Measurements from ENCODE around the gene NRM. TPM values are rescaled to one million over a fixed set of nuclear protein-coding genes. Genes with fewer than 3 reads are reported as not detected.

NRM gene
- polyA plus RNA-seq, 1 donor from 2014 or later = 7.1 TPM

DNA sequence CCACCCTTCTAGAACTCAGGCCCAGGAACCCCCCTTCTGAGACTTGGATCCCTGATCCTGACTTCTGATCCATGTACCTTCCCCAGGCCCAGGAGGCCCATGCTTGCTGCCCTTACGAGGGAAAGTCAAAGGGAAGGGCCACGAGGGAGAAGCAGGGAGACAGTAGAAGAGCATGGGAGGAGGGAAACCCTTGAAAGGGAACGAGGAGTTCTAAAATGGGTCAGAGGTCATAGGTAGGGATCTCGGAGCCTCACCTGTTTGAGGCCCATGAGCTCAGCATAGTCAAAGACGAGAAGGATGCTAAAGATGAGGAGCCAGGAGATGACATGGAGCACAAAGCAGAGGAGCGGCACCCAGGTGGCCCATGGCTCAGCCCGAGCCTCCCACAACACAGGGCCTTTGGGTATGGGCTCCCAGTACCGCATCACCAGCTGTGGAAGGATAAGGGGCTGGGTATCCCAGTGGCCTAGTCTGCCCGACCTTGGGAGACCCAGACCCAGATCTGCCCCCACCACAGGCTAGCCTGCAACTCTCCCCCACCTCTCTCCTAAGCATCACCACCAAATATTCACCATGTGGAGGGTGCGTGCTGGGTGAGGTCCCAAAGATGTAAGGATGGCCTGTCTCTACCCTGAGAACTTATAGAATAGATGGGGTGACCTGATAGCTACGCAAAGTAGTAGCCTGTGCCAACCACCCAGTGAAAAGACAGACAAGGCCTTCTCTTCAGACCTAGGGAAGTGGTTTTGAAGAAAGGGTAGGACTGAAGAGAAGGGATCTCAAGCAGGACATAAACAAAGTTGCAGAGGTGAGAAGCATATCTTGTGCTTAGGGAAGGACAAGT is 1.5 kb downstream of the NRM start:
- TF ChIP-seq MXI1 (conservative IDR thresholded peaks at IDR 0.05; ENCODE audit: poor library complexity, severe bottlenecking) (no peak), RAD21 (conservative IDR thresholded peaks at IDR 0.05) (no peak), EP300 (conservative IDR thresholded peaks at IDR 0.05; ENCODE audit: poor library complexity, severe bottlenecking) (no peak), EZH2 (IDR thresholded peaks at IDR 0.05; ENCODE audit: borderline replicate concordance, insufficient read depth, low read length, poor library complexity, severe bottlenecking) (no peak), SMC3 (conservative IDR thresholded peaks at IDR 0.05; ENCODE audit: poor library complexity) (no peak), POLR2AphosphoS5 (IDR thresholded peaks at IDR 0.05) (no peak), TAF1 (IDR thresholded peaks at IDR 0.05; ENCODE audit: low read depth) (no peak)
- TF ChIP-seq, protein P1, sequence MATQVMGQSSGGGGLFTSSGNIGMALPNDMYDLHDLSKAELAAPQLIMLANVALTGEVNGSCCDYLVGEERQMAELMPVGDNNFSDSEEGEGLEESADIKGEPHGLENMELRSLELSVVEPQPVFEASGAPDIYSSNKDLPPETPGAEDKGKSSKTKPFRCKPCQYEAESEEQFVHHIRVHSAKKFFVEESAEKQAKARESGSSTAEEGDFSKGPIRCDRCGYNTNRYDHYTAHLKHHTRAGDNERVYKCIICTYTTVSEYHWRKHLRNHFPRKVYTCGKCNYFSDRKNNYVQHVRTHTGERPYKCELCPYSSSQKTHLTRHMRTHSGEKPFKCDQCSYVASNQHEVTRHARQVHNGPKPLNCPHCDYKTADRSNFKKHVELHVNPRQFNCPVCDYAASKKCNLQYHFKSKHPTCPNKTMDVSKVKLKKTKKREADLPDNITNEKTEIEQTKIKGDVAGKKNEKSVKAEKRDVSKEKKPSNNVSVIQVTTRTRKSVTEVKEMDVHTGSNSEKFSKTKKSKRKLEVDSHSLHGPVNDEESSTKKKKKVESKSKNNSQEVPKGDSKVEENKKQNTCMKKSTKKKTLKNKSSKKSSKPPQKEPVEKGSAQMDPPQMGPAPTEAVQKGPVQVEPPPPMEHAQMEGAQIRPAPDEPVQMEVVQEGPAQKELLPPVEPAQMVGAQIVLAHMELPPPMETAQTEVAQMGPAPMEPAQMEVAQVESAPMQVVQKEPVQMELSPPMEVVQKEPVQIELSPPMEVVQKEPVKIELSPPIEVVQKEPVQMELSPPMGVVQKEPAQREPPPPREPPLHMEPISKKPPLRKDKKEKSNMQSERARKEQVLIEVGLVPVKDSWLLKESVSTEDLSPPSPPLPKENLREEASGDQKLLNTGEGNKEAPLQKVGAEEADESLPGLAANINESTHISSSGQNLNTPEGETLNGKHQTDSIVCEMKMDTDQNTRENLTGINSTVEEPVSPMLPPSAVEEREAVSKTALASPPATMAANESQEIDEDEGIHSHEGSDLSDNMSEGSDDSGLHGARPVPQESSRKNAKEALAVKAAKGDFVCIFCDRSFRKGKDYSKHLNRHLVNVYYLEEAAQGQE (IDR thresholded peaks at IDR 0.05; ENCODE audit: borderline replicate concordance) = no peak
- TF ChIP-seq, protein P2, sequence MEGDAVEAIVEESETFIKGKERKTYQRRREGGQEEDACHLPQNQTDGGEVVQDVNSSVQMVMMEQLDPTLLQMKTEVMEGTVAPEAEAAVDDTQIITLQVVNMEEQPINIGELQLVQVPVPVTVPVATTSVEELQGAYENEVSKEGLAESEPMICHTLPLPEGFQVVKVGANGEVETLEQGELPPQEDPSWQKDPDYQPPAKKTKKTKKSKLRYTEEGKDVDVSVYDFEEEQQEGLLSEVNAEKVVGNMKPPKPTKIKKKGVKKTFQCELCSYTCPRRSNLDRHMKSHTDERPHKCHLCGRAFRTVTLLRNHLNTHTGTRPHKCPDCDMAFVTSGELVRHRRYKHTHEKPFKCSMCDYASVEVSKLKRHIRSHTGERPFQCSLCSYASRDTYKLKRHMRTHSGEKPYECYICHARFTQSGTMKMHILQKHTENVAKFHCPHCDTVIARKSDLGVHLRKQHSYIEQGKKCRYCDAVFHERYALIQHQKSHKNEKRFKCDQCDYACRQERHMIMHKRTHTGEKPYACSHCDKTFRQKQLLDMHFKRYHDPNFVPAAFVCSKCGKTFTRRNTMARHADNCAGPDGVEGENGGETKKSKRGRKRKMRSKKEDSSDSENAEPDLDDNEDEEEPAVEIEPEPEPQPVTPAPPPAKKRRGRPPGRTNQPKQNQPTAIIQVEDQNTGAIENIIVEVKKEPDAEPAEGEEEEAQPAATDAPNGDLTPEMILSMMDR (IDR thresholded peaks at IDR 0.05; ENCODE audit: poor library complexity, severe bottlenecking) = no peak
- Histone ChIP-seq H3K9me2 (ENCODE audit: insufficient read depth, low read length) (no peaks in the 10 kb centered on the region), H3K27me3 (ENCODE audit: insufficient read depth, low read depth, low read length) (no peaks in the 10 kb centered on the region), H3K4me3 (ENCODE audit: low read length) (peak overlapping the region; percentile 99), H3K9ac (ENCODE audit: low read length) (no peak overlapping the region), H3K79me2 (replicated peaks; ENCODE audit: insufficient read depth, low read length) (peaks cover 55% of the 10 kb centered on the region), H3F3A (ENCODE audit: insufficient read depth, low read length, poor library complexity, severe bottlenecking) (no peaks in the 10 kb centered on the region), H3K4me2 (ENCODE audit: low read length) (no peak overlapping the region), H3K27ac (ENCODE audit: low read length) (no peak overlapping the region), H2AFZ (ENCODE audit: low read depth, low read length) (no peak overlapping the region), H4K20me1 (ENCODE audit: insufficient read depth) (peaks cover 7% of the 10 kb centered on the region), H3K9me3 (ENCODE audit: low read length) (no peaks in the 10 kb centered on the region), H3K36me3 (ENCODE audit: insufficient read depth, low read length) (no peaks in the 10 kb centered on the region)

DNA sequence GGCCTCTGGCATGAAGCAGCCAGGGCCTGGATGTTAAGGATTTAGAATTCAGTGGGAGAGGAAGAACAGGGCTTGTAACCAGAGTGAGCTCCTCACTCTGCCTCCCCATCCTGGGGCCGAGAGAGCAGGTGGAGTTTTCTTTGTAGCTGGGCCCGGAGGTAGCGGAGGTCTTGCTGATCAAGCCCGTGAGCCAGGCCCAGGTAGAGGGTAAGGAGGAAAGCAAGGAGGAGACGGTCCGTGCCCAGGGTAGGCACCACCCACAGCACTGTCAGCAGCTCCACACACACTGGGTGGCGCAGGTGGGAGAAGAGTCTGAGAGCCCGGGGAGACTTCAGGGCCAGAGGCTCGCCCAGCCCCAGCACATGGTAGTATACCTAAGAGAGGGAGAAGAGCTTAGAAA is 2.2 kb downstream of the NRM start:
- no peak overlapping the region for H2AFZ ChIP-seq (ENCODE audit: low read depth, low read length)
- TF ChIP-seq TAF1 (IDR thresholded peaks at IDR 0.05; ENCODE audit: low read depth) = no peak
- no peak for TF ChIP-seq EP300 (conservative IDR thresholded peaks at IDR 0.05; ENCODE audit: poor library complexity, severe bottlenecking)
- no peak for TF ChIP-seq POLR2AphosphoS5 (IDR thresholded peaks at IDR 0.05)
- TF ChIP-seq MXI1 (conservative IDR thresholded peaks at IDR 0.05; ENCODE audit: poor library complexity, severe bottlenecking) = no peak
- no peak for TF ChIP-seq SMC3 (conservative IDR thresholded peaks at IDR 0.05; ENCODE audit: poor library complexity)
- TF ChIP-seq, protein P2 (IDR thresholded peaks at IDR 0.05; ENCODE audit: poor library complexity, severe bottlenecking) = no peak
- TF ChIP-seq EZH2 (IDR thresholded peaks at IDR 0.05; ENCODE audit: borderline replicate concordance, insufficient read depth, low read length, poor library complexity, severe bottlenecking) = no peak
- no peak for TF ChIP-seq RAD21 (conservative IDR thresholded peaks at IDR 0.05)
- TF ChIP-seq, protein P1 (IDR thresholded peaks at IDR 0.05; ENCODE audit: borderline replicate concordance) = no peak
- peaks cover 62% of the 10 kb centered on the region for H3K79me2 ChIP-seq (replicated peaks; ENCODE audit: insufficient read depth, low read length)
- H3K36me3 ChIP-seq (ENCODE audit: insufficient read depth, low read length) = no peaks in the 10 kb centered on the region
- no peaks in the 10 kb centered on the region for H3K9me2 ChIP-seq (ENCODE audit: insufficient read depth, low read length)
- H3K9me3 ChIP-seq (ENCODE audit: low read length) = no peaks in the 10 kb centered on the region
- peaks cover 13% of the 10 kb centered on the region for H4K20me1 ChIP-seq (ENCODE audit: insufficient read depth)
- peak overlapping the region; percentile 99 for H3K4me3 ChIP-seq (ENCODE audit: low read length)
- peak overlapping the region; percentile 94 for H3K27ac ChIP-seq (ENCODE audit: low read length)
- H3F3A ChIP-seq (ENCODE audit: insufficient read depth, low read length, poor library complexity, severe bottlenecking) = no peaks in the 10 kb centered on the region
- peak overlapping the region; percentile 100 for H3K9ac ChIP-seq (ENCODE audit: low read length)
- no peaks in the 10 kb centered on the region for H3K27me3 ChIP-seq (ENCODE audit: insufficient read depth, low read depth, low read length)
- H3K4me2 ChIP-seq (ENCODE audit: low read length) = peak overlapping the region; percentile 95
